Neural crest cell (in vitro differentiated cells): ENCODE measurements around the gene TUBB1. TPM values are rescaled to one million over a fixed set of nuclear protein-coding genes. Genes with fewer than 3 reads are reported as not detected.

Source experiments
- DNase-seq: peaks from one replicate; pipeline ENCODE4 v3.0.0; 2021; ENCODE audit warnings: low read depth, mixed read lengths, low spot score
- H3K27ac Mint-ChIP-seq: one replicate; pipeline ENCODE4 v1.8.0; 2021; ENCODE audit warnings: mild to moderate bottlenecking, mixed read lengths; ENCODE audit not compliant: unreplicated experiment
- H3K27me3 Mint-ChIP-seq: 2 replicates; pipeline ENCODE4 v1.8.0; 2021; ENCODE audit warnings: low read depth, mild to moderate bottlenecking, mixed read lengths
- H3K36me3 Mint-ChIP-seq: 2 replicates; pipeline ENCODE4 v1.8.0; 2021; ENCODE audit warnings: low read depth, mild to moderate bottlenecking, mixed read lengths
- H3K4me1 Mint-ChIP-seq: 2 replicates; pipeline ENCODE4 v1.8.0; 2021; ENCODE audit warnings: mixed read lengths
- H3K4me3 Mint-ChIP-seq: one replicate; pipeline ENCODE4 v1.8.0; 2021; ENCODE audit warnings: mild to moderate bottlenecking, mixed read lengths
- H3K9me3 Mint-ChIP-seq: 2 replicates; pipeline ENCODE4 v1.8.0; 2021; ENCODE audit warnings: mixed read lengths
- total RNA-seq: library from RNA; stranded (reverse); gene quantifications from 2 replicates; pipeline ENCODE4 v1.2.1, GENCODE V29; 2021
- TF ChIP-seq, protein P1 (sequence below): fragments of 200-600 bp; sonication (generic); conservative IDR thresholded peaks from 2 replicates; pipeline ENCODE4 v1.5.0; 2021; ENCODE audit warnings: antibody characterized with exemption, mild to moderate bottlenecking

TUBB1 gene
- total RNA-seq, 1 donor from 2014 or later, result not detected

DNA sequence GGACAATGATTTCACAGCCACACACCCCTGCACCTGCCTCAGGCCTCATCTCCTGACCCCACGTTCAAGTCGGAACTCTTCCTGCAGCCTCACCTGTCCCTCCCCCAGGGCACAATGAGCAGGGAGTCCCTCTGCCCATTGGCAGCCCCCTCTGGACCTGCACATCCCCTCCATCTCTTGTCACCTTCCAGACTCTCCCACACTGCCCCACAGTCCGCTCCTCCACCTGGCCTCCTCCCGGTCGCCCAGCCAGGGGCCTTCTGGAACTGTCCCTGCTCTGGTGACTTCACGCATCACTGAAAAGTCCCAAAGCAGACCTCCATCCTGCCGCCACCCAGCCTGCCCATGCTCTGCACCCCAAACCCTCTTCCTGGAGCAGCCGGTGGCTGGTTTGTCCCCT, 16.8 kb upstream of the TUBB1 start:
- no peak overlapping the region for H3K4me3 Mint-ChIP-seq
- H3K9me3 Mint-ChIP-seq, result no peaks in the 10 kb centered on the region

DNA sequence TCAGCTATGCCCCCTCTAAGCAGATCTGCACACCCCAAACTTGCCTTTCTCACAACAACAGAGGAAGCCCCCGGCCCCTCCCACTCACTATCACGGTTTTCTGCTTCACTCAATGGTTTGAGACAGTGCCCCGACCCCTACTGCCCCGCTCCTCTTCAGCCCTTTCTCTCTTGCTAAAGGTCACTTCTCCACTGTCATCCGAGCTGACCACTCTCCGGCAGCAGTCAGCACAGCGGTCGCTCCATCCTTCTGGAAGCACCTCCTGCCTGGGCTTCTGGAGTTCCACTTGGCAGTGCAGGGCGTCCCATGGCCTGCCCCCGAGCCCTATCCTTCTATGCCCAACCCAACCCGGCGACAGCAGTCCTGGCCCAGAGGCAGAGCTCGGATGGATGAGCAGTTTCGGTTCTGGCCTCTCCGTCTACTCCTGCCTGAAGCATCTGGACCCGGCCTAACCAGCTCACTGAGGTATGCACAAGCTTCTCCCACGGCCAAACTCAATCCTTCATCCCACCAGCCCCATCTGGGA, 16.3 kb upstream of the TUBB1 start:
- TF ChIP-seq, protein P1, sequence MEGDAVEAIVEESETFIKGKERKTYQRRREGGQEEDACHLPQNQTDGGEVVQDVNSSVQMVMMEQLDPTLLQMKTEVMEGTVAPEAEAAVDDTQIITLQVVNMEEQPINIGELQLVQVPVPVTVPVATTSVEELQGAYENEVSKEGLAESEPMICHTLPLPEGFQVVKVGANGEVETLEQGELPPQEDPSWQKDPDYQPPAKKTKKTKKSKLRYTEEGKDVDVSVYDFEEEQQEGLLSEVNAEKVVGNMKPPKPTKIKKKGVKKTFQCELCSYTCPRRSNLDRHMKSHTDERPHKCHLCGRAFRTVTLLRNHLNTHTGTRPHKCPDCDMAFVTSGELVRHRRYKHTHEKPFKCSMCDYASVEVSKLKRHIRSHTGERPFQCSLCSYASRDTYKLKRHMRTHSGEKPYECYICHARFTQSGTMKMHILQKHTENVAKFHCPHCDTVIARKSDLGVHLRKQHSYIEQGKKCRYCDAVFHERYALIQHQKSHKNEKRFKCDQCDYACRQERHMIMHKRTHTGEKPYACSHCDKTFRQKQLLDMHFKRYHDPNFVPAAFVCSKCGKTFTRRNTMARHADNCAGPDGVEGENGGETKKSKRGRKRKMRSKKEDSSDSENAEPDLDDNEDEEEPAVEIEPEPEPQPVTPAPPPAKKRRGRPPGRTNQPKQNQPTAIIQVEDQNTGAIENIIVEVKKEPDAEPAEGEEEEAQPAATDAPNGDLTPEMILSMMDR, result no peak
- Mint-ChIP-seq H3K27me3 (no peaks in the 10 kb centered on the region), H3K27ac (peak overlapping the region; percentile 61), H3K4me3 (peak overlapping the region; percentile 4), H3K9me3 (no peaks in the 10 kb centered on the region), H3K36me3 (no peaks in the 10 kb centered on the region), H3K4me1 (peaks cover 19% of the 10 kb centered on the region)
- DNase-seq, result no peak

More for the DNA sequence above, 16.8 kb upstream of the TUBB1 start:
- H3K27me3 Mint-ChIP-seq, result no peaks in the 10 kb centered on the region
- H3K36me3 Mint-ChIP-seq, result no peaks in the 10 kb centered on the region
- no peak for DNase-seq
- TF ChIP-seq, protein P1, result no peak
- H3K27ac Mint-ChIP-seq, result no peak overlapping the region
- peaks cover 19% of the 10 kb centered on the region for H3K4me1 Mint-ChIP-seq

DNA sequence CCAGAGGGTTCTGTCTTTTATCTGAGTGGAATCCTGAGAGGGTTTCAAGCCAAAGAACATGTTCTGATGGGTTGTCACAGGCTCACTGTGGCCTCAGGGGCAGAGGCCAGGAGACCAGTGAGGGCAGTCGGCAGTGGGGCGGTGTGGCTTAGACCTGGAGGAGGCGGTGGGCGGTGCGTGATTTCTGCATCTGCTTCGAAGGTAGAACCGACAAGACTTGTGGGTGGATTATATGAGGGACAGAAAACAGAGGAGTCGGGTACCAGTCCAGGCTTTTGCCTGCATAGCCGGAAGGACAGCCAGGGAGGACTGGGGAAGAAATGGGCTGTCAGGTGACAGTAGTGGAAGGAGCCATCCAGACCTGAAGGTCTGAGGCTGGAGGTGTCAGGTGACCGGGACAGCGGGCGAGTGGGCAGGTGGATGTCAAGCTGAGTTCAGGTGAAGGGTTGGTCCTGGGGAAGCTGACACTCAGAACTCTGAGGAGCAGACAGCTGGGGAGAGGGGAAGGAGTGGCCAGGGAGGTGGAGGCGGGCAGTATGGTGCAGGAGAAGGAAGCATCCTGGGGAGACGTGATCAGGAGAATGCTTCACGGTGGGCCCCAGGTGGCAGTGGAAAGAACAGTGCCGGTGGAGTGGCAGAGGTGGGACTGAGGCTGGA, 15.3 kb upstream of the TUBB1 start:
- Mint-ChIP-seq H3K9me3 (no peaks in the 10 kb centered on the region), H3K36me3 (no peaks in the 10 kb centered on the region), H3K27me3 (no peaks in the 10 kb centered on the region), H3K4me3 (peak overlapping the region; percentile 47), H3K4me1 (peaks cover 23% of the 10 kb centered on the region), H3K27ac (no peak overlapping the region)
- TF ChIP-seq, protein P1, result no peak
- no peak for DNase-seq

DNA sequence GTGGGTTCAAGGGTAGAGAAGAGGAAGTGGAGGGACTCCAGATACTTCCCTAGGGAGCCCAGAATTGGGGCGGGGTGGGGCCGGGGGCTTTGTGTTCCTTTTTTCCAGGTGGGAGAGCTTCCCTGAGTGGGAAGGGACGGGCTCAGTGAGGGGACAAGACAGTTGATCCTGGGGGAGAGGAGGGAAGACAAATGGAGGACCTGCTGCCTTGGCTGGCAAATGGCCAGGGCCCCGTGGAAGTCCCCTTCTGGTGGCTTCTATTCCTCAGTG, 14.8 kb upstream of the TUBB1 start:
- Mint-ChIP-seq H3K27me3 (no peaks in the 10 kb centered on the region), H3K4me3 (peak overlapping the region; percentile 47), H3K36me3 (no peaks in the 10 kb centered on the region), H3K27ac (no peak overlapping the region), H3K4me1 (peaks cover 27% of the 10 kb centered on the region), H3K9me3 (no peaks in the 10 kb centered on the region)
- no peak for DNase-seq
- TF ChIP-seq, protein P1, result no peak

DNA sequence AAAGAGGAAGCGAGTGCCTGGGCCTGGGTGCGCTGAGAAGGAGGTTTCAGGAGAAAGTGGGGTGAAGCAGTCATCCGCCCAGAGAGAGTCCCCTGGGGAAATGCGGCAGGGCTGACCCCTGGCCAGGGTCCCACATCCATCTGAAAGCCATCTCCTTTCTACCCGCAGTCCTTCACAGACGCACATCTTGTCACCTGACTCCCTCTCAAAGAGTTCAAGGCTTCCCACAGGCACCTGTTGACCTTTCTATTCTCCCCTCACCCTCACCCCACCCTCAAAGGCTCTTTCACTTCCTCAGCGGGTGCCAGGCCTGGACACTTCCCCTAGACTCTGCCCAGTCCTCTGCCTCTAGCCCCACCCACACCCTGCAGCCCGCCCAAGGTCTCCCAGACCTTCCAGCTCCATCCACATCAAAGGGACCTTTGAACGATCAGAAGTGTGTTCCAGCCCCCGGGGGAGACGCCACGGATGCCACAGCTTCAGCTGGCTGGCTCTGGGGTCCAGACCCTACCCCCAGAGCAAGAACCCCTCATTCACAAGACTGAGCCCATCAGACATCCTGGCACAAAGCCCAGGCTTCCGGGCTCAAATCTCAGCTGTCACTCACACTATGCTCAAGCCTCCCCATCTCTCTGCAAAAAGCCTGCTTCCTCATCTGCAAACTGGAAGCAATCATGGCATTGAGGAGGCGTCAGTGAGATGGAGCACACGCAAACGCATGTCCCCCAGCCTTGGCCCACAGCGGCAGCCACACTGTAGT, 14.3 kb upstream of the TUBB1 start:
- Mint-ChIP-seq H3K27ac (no peak overlapping the region), H3K4me1 (peaks cover 32% of the 10 kb centered on the region), H3K4me3 (no peak overlapping the region), H3K27me3 (no peaks in the 10 kb centered on the region), H3K9me3 (no peaks in the 10 kb centered on the region), H3K36me3 (no peaks in the 10 kb centered on the region)
- no peak for DNase-seq
- TF ChIP-seq, protein P1, result no peak
